ENCODE results near the gene SLC25A21.
"Not testable (repeated sequence)": the region's sequence is repeated elsewhere in the genome, so short reads cannot be mapped to it uniquely, and the experiment has no call there.

SLC25A21 gene

DNA sequence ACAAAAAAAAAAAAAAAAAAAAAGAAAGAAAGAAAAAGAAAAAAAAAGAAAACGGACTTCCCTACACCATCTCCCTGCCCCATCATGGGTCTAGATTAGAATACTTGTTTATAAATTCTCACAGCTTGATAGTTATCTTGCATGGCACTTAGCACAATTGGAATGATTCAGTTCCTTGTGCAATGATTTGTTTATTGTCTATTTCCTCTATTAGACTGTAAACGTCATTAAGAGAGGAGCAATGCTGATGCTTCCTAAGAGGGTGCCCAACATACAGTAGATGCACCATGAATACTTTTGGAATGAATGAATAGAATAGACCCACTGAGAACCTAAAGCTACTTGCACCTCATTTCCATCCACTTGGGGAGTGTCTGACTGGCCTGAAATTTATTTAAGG is 469.9 kb downstream of the SLC25A21 start:
- DNase-seq (ENCODE audit: low read depth in 2 of 2): no peak

DNA sequence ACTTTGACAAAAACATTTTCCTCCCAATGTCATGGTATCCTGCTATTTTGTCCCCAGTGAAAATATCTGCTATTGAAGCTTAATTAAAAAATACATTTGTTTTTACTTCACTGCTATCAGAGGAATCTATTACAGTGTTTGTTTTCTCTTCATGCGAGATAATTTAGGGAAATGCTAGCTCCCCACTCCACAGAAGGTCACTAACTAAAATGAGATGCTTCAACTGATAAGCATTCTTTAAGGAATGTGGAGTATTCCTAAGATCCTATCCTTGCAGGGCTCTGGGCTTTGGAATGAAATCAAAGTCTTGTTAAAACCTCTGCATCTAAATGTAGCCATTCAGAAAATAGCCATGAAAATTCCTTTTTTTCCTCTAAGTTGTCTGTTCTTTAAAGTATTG is 471.3 kb downstream of the SLC25A21 start:
- no peak for DNase-seq (ENCODE audit: low read depth in 2 of 2)

DNA sequence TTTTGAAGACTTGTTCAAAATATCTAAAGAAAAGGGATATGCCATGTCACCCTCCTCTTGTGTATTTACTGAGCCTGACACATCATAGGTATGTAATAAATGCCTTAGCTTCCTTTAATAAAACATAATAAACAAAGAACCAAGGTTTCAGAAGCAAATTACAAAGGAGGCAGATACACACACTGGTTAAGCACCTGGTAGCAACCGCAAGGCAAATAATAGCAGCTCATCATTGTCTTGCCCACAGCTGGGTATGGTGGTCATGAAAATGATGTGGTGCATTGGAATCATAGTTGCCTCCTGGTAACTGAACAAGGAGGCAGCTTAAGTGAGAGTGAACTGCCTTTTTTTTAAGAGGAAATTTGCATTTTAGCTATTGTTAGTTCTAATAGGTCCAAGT is 471.8 kb downstream of the SLC25A21 start:
- no peak for DNase-seq (ENCODE audit: low read depth in 2 of 2)

DNA sequence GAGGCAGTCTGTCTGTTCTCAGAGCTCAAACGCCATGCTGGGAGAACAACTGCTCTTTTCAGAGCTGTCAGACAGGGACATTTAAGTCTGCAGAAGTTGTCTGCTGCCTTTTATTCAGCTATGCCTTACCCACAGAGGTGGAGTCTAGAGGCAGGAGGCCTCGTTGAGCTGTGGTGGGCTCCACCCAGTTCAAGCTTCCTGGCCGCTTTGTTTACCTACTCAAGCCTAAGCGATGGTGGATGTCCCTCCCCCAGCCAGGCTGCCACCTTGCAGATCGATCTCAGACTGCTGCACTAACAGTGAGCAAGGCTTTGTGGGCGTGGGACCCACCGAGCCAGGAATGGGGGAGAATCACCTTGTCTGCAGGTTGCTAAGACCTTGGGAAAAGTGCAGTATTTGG is 473.0 kb downstream of the SLC25A21 start:
- DNase-seq (ENCODE audit: low read depth in 2 of 2): not testable (repeated sequence)

DNA sequence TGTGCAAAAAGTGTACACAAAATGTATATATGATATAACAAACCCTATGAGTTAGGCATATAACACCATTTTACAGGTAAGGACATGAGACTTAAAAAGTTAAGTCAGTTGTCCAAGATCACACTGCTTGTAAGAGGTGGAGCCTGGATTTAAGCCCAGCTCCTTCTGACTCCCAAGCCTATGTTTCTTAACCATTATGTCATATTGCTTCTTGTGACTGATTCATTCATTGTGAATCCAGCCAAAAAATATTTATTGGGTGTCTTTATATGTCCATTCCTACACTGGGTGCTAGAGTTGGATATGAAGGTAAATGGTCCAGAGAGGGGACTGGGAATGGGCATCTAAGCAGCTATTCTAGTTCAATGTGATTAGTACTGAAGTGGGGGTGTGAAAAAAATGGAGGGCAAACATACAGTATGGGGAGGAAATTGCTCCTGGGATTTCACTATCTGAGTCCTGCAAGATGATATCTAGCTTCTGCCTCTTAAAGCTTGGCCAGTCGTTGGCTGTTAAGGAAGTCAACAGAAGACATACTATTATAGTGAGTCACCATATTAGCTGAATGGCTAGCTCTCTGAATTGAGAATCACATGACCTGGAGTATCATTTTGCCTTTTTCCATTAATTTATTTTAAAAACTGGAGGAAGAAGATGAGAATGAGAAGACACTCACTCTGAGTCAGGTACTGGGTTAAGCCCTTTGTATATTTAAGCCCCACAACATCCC is 481.9 kb downstream of the SLC25A21 start:
- no peak for DNase-seq (ENCODE audit: low read depth in 2 of 2)

DNA sequence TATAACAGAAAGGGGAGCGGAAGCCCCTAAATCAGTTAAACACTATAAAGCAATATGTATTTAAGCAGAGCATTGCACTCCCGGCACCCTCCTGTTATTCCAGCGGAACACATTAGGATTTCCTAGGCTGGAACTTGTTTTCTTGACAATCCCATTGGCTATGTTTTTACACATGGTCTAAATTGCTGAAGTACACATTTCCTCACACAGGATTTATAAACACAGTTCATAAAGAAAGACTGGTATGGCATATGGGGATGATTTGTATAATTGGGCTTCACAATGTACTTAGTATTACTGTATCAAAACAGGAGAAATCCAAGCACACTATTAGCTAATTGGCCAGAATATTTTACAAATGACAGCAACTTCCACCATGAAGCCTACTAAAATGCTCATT is 487.5 kb downstream of the SLC25A21 start:
- no peak for DNase-seq (ENCODE audit: low read depth in 2 of 2)

DNA sequence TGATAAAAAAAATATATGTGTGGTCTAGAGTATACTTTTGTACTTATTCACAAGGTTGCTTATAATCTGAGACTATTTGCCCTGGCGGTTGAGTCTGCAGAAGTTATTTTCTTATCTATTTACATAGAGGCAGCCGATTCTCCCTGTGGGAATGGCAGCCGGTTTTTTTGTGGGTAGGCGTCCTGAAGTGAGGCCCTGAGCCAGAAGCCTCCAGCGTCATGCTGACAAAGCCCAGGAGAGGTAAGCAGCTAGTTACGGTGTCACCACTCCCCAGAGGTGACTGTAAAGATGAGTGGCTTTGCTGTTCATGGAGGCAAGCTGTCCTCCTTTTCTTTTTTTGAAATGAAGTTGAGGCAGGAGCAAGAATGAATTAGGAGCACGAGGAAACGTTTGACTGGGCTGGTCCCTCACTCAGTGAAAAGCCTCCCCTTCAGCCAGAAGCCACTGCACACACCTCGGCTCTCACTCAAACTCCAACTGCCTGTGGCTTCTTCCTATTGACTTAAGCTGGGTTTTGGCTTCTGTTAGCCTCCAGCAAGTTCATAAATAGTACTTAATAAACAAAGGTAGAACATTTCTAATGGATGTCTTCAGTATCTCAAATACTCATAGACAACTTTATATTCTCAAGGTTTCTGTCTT is 489.2 kb downstream of the SLC25A21 start:
- no peak for DNase-seq (ENCODE audit: low read depth in 2 of 2)

DNA sequence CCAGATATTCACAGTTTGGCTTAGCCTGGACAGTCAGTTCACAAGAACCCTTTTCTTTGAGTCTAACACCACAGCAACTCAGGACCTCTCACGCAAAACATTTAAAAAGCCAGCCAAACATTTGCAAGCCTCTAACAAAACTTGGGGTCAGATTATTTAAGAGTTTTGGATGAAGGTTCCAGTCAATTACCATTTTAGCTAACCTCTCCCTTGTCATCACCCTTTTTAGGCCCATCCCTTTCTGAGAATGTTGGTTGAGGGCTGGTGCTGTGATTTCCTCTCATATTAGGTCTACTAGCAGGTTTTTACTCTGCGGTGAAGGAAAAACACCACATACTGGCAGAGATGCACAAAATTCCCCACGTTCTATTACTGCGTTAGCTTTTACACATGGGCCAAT is 490.1 kb downstream of the SLC25A21 start:
- no peak for DNase-seq (ENCODE audit: low read depth in 2 of 2)

DNA sequence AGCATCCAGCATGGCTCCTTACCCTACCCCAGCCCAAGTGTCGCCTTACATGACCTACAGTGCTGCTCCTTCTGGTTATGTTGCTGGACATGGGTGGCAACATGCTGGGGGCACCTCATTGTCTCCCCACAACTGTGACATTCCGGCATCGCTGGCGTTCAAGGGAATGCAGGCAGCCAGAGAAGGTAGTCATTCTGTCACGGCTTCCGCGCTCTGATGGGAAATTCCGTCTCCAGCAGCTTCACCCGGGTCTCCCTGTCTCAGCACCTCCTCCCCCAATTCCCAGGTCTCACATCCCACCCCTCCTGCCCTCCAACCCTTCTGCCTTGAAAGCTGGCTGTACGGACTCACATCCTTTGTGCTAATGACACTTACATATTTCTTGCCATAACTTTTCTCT is 496.2 kb downstream of the SLC25A21 start:
- DNase-seq (ENCODE audit: low read depth in 2 of 2): no peak

DNA sequence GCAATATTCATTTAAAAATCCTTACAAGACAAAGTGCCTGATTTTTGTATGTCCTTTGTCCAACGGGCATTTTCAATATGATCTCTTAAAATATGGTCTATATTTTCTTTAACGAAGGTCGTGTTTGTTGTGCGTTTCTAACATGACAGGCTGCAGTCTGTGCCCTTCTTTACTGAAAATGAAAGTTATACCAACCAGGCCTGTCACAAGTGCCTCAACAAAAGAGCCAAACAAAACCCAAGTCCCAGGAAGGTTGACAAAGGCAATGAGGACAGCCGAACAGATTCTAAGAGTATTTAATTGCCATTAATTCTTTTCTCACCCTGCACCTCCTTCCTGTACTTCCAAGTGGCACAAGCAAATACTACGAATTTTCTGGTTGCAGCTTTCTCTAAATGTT is 496.8 kb downstream of the SLC25A21 start:
- DNase-seq (ENCODE audit: low read depth in 2 of 2): no peak

DNA sequence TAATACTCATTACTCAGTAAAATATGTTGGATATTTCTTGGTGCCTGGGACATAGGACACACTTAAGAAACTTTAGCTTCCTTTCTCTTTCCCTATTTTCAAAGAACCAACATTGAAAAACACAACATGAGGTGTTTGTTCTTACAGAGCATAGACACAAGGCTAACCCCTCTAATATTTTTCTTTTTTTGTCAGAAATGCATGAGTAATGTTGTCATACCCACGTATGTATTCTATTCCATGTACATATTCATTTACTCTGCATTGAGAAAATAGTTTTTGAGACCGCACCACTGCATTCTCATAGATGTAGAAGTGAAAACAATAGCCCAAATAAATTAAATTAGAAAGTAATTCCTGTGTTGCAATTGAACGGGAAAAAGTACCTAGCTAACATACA is 497.7 kb downstream of the SLC25A21 start:
- no peak for DNase-seq (ENCODE audit: low read depth in 2 of 2)

DNA sequence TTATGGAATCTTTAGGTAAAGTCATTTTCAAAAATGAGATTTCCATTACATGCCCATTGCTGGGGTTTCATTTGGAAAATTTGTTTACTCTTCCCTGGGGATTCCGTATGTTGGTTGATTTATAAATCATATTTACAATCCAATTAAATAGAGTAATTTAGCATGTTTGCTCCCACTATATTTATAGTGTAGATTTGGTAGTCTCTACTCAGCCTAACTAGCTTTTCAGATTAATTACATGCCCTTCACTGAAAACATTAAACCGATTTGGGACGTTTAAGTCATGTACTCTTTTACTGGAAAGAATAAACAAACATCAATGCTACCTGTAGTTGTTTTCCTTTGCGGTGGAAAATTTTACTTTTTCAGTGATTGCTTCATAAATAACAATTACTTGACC is 500.3 kb downstream of the SLC25A21 start:
- no peak for DNase-seq (ENCODE audit: low read depth in 2 of 2)

DNA sequence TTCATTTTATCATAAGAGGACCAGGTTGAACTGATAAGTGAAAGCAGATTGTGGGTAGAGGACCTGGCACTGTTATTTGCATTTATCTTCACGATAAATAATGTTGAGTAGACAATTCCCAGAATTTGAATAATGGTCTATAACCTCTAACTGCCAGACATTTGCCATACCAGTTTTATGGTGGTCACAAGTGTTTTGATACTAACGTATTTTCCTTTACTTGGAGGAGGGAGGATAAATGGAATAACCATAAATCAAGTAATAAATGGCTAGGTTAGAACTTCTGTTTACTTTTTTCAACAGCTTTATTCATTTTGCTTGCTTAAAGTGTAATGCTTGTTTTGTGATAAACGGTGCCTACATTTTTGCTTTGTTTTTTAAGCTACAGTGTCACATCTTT is 501.3 kb downstream of the SLC25A21 start:
- no peak for DNase-seq (ENCODE audit: low read depth in 2 of 2)

DNA sequence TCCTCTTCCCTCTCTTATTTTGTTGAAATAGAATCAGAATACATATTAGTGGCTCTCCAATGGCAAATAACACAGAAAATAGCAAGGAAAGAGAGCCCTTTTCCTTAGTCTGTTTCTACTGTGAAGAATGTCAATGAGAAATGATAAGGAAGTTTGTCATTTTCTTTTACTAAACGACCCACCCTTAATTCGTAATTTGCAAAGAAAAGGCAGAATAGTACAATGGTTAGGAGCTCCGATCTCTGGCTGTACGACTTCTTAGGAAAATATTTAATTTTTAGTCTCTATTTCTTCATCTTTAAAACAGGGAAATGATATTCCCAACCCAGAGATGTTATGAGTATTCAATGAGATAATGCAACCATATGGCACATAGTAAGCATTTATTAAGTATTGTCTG is 504.7 kb downstream of the SLC25A21 start:
- DNase-seq (ENCODE audit: low read depth in 2 of 2): no peak

DNA sequence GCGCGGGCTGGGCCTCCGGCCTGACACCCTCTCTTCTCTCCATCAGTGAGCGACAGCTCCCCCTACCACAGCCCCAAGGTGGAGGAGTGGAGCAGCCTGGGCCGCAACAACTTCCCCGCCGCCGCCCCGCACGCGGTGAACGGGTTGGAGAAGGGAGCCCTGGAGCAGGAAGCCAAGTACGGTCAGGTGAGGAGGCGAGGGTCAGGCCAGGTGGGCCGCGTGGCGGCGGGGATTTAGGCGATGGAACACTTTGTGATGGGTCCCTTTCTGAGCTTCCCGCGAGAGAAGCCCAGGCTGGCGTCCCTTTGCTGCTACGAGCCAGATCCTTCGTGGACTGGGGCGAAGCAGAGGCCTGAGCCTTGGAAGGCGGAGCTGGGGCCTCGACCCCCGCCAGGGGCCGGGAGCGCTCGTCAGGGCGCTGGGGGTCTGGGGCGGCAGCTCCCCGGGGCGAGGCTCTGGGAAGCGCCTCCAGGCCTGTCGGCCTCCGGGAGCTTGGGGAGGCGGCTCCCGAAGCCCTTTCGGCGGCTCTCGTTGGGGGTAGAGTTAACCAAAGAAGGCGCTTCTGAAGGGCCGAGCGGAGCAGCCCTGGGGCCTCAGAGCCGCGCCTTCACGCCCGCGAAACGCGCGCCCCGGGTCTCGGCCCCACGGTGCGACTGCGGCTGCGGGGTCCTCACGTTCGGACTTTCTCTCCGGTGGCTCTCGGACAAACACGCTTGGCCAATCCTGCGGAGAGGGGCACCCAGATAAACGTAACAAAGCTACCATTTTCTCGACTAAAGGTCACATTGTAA is 505.8 kb downstream of the SLC25A21 start:
- no peak for DNase-seq (ENCODE audit: low read depth in 2 of 2)

DNA sequence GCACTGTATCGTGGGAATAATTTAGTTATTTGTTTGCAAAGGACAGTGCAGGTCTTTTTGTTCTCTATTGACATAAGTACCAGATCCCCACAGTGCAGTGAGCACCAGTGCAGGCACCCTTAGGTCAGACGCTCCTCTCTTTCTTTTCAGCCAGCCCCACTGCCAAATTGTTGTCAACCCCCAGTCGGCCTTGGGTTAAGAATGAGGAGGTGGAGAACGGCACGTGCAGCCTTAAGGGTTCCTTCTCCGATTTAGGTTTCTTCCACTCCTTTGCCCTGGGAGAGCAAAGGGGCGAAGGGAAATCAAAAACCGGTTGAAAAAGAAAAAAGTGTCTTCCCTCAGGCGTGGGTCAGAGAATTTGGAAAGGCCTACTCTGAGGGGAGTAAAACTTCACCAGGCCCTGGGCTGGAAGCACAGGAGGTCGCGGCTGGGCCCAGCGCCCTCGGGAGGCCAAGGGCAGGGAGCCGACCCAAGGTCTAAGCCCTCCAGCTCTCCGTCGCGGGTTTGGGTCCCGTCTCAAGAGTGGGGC is 506.5 kb downstream of the SLC25A21 start:
- no peak for DNase-seq (ENCODE audit: low read depth in 2 of 2)

DNA sequence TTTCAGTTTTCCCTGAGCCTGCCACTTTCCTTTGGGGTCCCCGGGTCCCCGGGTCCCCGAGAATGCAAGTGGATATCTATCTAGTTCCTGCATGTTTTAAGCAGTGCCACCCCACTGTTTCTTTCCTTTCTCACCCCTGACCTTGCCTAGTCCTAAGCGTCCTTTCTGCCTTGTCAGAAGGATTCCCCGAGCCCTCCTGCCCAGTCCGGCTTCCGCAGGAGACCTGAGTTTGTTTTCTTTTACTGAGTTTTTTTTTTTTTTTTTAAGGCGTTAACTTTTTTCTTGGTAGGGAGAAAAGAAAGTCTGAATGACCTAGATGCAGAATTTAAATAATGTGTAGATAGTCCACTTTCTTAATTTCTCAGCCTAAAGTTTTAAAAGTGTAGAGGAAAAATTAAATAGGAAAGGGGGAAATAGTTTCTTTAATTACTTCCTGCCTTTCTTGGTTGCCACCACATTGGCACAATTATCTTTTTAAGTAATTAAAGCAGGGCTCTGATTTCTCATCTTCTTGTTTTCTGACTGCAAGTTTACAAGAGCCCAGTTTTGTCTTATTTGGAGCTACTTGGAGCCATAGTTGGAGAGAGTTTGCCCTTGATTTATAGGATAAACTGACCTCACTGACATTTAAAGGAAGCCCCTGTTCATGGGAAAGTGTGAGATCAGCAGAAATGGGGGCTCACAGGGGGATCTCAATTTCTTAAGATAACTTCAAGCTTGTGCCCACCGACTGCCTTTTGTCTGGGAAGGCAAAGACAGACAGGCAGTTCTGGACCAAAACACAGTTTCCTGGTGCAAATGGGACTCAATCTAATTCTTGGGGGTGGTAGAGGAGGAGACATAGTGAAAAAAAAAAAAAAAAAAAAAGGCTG is 507.8 kb downstream of the SLC25A21 start:
- no peak for DNase-seq (ENCODE audit: low read depth in 2 of 2)

DNA sequence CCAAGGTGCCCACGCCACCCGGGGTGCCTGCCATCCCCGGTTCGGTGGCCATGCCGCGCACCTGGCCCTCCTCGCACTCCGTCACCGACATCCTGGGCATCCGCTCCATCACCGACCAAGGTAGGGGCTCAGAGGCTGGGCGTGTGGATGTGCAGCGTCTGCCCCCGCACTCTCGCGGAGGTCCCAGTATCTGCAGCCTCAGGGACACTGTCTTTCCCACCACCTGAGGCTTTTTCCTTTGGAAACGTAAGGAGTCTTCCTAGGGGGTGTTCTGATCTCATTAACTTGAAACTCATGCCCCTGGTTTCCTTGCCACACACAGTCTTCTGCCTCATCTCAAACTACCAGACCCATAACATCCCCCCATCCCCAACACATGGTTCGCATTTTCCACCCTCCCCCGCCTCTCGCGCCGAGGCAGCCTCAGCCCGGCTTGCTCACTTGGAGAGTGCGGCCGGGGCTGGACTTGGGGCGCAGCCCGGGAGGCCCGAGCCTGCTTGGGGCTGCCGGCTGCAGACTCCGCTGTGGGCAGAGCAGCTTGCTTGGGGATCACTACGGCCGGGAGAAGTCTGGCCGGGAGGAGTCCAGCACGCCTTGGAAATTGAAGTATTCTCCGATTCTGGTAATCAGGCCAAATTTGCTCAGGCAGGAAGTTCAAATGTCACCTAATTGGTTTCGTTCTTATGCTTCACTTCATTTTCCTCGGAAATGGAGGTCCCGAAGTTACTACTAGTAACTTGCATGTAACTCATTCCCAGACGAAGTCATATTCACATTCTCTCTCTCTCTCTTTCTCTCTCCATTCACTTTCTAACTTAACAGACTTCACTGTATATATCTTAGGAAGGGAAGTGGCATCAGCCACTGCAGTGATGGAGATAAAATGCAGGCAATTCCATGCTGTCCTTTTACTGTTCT is 508.7 kb downstream of the SLC25A21 start:
- no peak for DNase-seq (ENCODE audit: low read depth in 2 of 2)

DNA sequence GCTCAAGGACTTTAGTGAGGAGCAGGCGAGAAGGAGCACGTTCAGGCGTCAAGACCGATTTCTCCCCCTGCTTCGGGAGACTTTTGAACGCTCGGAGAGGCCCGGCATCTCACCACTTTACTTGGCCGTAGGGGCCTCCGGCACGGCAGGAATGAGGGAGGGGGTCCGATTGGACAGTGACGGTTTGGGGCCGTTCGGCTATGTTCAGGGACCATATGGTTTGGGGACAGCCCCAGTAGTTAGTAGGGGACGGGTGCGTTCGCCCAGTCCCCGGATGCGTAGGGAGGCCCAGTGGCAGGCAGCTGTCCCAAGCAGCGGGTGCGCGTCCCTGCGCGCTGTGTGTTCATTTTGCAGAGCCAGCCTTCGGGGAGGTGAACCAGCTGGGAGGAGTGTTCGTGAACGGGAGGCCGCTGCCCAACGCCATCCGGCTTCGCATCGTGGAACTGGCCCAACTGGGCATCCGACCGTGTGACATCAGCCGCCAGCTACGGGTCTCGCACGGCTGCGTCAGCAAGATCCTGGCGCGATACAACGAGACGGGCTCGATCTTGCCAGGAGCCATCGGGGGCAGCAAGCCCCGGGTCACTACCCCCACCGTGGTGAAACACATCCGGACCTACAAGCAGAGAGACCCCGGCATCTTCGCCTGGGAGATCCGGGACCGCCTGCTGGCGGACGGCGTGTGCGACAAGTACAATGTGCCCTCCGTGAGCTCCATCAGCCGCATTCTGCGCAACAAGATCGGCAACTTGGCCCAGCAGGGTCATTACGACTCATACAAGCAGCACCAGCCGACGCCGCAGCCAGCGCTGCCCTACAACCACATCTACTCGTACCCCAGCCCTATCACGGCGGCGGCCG is 509.6 kb downstream of the SLC25A21 start:
- no peak for DNase-seq (ENCODE audit: low read depth in 2 of 2)

DNA sequence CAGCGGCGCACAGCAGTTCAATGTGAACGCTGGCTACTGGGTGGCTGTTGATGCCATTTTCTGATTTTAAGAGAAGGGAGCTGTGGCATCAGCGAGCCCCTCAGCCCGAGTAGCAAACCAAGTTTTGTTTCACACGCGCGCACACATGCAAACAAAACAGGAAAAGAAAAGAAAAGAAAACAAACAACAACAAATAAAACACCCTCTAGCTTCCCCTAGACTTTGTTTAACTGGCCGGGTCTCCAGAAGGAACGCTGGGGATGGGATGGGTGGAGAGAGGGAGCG is 510.2 kb downstream of the SLC25A21 start:
- no peak for DNase-seq (ENCODE audit: low read depth in 2 of 2)
